Measurements from ENCODE around the gene TNRC18.
A peak's percentile ranks its signal among the peaks of the same experiment; 100 is the strongest.
"Not testable (repeated sequence)": the region's sequence is repeated elsewhere in the genome, so short reads cannot be mapped to it uniquely, and the experiment has no call there.

The TNRC18 gene, protein sequence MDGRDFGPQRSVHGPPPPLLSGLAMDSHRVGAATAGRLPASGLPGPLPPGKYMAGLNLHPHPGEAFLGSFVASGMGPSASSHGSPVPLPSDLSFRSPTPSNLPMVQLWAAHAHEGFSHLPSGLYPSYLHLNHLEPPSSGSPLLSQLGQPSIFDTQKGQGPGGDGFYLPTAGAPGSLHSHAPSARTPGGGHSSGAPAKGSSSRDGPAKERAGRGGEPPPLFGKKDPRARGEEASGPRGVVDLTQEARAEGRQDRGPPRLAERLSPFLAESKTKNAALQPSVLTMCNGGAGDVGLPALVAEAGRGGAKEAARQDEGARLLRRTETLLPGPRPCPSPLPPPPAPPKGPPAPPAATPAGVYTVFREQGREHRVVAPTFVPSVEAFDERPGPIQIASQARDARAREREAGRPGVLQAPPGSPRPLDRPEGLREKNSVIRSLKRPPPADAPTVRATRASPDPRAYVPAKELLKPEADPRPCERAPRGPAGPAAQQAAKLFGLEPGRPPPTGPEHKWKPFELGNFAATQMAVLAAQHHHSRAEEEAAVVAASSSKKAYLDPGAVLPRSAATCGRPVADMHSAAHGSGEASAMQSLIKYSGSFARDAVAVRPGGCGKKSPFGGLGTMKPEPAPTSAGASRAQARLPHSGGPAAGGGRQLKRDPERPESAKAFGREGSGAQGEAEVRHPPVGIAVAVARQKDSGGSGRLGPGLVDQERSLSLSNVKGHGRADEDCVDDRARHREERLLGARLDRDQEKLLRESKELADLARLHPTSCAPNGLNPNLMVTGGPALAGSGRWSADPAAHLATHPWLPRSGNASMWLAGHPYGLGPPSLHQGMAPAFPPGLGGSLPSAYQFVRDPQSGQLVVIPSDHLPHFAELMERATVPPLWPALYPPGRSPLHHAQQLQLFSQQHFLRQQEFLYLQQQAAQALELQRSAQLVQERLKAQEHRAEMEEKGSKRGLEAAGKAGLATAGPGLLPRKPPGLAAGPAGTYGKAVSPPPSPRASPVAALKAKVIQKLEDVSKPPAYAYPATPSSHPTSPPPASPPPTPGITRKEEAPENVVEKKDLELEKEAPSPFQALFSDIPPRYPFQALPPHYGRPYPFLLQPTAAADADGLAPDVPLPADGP (N-terminal part only)

DNA sequence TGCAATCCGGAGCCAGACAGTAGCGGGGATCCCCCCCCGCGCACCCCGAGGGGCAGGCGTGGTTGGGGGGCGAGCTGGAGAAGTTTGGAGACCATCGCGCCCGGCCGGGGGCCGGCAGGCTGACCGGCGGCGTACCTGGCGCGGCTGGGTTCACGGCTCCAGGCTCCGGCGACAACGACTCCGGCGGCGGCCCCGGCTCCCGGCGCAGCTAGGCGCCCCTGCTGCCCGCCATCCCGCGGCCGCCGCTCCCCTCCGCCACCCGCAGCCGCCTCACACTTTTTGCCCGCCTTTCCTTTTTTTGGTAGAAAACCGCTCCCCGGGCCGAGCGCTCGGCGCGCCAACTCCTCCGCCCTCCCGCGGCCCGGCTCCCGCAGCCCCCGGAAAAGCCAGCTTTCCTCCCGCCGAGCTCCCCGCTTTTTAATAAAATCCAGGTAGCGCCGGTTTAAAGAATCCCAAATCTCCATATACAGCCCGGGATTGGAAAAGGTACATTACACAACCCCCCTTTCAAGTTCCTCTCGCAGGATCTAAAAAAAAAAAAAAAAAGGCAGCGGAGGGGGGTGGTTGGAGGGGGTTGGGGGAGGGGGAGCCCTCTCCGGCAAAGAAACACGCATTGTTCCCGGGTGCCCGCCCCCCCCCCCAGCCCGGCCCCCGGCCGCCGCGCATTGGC lies at the start of gene TNRC18:
TNRC18 (minus strand) TSS at position 529 of the 670 bp plus-strand sequence. CDS start 2,588 bp downstream, outside the sequence.
- DNase-seq: no peak

DNA sequence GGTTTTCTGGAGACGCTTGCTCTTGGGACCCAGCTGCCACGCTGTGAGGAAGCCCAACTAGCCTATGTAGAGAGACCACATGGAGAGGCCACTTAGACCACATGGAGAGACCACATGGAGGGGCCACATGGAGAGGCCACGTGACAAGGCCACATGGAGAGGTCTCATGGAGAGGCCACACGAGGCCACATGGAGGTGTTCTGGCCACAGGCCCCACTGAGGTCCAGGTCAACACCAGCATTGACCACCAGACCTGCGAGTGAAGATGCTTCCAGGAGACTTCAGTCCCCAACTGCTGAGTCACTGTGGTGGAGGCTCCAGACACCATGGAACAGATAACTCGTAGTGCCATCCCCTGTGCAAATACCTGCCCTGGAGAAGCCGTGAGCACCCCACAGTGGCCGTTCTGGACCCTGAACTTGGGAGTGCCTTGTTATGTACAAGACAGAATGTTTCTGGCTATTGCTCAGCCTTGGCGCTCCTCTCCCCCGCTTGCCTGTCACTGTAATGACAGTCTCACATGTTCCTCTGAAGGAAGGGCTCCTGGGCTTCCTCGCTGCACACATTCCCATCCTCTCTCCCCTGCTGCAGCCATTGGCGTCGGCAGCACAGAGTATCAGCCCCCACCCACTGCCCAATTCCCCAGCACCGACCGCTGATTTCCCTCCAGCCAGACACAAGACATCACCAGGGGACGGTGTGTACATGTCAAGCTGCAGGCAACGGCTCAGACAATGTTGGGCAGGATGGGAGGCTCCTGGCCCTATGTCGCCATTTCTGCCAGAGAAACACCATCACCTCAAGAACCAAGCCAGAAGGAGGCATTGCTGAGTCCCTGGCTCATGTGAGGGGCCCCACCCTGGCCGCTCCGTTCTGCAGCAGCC lies 49.0 kb upstream of the TNRC18 start:
- DNase-seq: peak in 1 of 2 donors; percentile 94

DNA sequence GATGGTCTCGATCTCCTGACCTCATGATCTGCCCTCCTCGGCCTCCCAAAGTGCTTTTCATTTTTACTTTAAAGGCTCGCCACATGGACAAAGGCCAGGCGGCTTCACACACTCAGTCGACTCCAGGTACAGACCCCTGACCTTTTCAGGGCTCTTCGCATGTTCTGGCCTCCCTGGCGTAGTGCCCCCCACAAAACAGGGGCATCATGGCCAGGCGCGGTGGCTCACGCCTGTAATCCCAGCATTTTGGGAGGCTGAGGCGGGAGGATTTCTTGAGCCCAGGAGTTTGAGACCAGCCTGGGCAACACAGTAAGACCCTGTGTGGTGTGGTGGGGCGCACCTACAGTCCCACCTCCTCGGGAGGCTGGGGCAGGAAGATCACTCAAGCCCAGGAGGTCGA lies 48.0 kb upstream of the TNRC18 start:
- not testable (repeated sequence) for DNase-seq

DNA sequence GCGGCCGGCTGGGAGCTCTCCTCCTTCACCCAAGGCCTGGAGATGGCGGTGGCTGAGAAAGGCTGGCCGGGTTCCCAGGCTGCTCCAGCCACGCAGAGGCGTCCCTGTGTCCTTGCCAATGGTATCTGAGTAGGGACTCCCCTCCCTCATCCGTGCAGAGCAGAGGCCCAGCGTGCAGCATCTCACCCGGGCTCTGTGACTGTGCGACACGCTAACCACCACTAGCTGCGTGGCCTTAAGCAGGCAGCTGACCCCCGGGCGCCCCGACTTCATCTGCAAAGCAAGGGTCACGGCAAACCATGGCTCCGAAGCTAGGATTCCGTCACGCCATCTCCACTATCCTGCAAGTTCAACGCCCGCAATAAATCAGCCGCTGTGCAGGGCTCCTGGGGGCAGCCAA lies 47.2 kb upstream of the TNRC18 start:
- peak in 1 of 2 donors; percentile 17 for DNase-seq

DNA sequence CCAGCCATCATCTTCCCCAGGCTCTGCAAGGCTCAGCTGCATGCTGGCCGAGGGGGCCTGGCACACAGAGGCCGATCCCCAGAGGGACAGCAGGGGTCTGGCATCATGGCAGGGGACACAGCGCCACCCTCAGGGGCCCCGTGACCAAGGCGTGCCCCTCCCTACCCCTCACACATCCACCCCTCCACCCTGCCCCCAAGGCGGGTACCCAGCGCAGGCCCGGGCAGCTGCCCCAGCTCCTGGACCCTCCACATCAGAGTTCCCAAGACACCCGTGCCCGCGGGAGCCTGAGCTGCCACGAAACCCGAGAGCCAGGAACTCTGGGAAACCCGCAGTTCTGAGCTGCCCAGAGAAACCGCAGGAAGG lies 46.5 kb upstream of the TNRC18 start:
- no peak for DNase-seq

DNA sequence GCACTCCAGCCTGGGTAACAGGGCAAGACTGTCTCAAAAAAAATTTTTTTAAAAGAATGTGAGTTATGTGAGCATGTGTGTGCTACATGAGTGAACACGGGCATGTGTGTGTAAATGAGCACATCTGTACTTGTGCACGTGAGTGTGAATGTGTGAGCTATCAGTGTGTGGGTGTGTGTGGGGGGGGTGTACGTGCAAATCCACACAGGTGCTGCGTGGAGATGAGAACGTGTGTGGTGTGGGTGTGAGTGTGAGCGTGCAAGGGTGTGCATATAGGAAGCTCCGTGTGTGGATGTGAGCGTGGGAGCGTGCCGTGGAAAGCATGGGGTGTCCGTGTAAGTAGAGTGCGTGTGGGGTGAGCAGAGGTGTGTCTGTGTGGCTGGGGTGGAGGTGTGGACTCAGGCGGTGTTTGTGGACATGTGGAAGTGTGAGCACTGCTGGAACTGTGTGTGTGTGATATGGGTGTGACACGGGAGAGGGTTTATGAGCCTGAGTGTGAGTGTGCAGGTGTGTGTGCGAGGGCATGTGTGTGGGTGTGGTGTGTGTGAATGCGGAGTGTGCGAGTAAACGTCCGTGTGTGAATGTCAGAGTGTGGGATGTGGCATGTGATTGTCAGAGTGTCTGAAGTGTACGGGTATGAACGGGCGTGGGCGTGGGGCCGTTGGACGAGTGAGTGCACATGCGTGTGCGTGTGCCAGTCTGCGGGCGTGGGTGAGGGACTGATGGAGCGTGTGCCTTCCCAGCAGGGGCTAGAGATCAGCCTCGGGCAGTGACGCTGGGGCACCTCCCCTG lies 45.9 kb upstream of the TNRC18 start:
- no peak for DNase-seq

DNA sequence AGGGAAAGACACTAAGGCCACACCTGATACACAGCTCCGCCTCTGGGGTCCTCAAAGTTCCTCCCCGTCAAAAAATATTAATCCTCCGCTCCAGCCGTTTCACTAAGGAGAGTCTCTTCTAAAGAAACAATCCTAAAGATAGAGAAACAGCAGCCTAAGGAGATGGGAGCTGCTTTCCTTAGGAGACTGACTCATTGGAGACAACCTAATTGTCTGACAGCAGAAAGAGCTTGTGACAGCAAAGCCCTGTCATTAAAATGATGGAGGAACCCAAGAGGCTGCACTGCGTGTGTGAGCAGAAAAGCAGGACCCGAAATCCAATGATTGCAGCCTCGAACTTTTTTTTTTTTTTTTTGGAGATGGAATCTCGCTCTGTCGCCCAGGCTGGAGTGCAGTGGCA lies 44.0 kb upstream of the TNRC18 start:
- no peak for DNase-seq

DNA sequence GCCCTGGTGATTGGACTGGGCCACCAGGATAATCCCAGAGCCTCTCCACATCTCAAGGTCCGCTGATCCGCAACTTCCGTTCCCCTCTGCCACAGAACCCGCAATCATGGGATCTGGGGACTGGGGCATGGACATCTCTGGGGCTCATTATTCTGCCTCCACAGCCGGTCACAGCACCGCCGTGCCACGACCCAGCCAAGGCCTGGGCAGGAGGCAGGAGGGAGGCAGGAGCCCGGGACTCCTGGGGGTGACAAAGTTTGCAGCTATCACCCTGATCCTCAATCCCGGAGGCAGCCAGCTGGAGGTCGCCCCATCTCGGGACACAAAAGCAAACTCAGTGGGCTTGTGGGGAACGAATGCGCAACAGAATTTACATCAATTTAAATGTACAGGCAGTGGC lies 42.9 kb upstream of the TNRC18 start:
- no peak for DNase-seq

DNA sequence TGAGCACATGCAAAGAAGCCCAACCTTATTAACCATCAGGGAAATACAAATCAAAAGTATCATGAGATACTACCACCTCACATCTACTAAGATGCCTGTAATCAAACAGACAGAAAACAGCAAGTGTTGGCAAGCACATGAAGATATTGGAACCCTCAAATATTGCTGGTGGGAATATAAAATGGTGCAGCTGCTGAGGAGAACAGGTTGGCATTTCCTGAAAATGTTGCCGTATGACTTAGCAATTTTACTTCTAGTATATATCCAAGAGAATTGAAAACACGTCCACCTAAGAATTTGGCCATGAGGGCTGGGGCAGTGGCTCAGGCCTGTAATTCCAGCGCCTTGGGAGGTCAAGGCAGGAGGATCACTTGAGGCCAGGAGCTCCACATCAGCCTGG lies 39.4 kb upstream of the TNRC18 start:
- no peak for DNase-seq

DNA sequence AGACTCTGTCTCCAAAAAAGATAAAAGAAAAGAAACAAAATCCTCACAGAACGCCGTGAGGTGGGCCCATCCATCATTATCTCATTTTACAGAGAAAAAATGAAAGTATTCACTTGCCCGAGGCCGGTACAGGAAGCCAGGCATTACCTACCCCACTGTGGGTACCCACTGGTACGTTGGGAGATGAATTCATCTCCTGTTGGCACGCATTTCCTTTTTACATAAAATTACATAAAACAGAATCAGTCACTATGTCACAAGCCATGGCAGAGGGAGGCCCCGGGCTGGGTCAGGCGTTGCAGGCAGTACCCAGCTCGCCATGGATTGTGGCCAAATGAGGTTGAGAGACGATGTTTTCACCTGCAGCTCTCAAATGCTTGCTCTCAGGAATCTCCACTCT lies 38.6 kb upstream of the TNRC18 start:
- DNase-seq: no peak

DNA sequence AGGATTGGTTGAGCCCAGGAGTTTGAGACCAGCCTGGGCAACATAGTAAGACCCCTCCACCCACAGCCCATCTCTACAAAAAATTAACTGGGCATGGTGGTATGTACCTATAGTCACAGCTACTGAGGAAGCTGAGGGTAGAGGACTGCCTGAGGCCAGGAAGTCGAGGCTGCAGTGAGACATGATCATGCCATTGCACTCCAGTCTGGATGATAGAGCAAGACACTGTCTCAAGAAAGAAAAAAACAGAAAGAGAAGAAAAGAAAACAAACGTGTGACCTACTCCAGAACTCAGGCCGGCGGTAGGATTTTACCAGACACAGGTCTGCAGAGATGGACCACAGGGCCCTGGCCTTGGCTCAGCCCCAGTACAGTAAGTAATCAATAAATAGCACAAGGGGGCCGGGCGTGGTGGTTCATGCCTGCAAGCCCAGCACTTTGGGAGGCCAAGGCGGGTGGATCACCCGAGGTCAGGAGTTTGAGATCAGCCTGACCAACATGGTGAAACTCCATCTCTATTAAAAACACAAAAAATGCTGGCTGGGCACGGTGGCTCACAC lies 35.4 kb upstream of the TNRC18 start:
- DNase-seq: no peak

DNA sequence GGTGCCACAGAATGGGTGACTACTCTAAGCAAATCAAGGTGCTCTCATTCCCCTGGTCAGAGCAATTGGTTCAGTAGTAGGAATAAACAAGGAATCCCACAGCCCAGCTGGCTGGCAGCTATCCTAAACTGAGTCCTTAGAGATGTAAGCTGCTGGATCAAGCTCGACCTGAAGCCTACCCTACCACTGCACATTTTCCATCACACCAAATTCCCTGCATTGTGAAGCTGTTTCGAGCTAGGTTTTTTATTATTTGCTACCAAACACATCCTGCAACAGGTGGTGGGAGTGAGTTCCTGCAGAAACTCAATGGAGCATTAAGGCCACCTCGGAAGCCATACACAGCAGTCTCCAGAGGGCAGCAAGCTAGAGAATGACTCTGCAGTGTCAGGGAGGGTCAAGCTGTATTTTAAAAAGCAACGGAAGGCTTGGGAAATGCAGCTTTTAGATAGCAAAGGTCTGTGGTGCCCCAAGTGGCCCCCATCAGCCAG lies 33.7 kb upstream of the TNRC18 start:
- DNase-seq: no peak

DNA sequence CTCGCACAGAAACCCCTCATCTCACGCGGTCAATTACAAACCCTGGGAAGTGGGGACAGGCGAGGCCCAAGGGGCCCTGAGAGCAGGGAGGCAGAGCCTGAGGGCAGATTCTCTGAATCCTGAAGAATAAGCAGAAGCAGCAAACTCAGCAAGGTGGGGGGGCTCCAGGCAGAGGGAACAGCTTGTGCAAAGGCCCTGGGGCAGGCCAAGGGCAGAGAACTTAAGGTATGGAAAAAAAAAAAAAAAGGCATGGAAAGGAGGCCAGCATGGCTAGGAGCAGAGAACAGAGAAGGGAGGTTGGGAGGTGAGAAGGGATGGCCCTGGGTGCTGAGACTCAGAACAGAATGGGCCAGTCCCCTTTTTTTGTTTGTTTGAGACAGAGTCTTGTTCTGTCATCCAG lies 32.8 kb upstream of the TNRC18 start:
- no peak for DNase-seq

DNA sequence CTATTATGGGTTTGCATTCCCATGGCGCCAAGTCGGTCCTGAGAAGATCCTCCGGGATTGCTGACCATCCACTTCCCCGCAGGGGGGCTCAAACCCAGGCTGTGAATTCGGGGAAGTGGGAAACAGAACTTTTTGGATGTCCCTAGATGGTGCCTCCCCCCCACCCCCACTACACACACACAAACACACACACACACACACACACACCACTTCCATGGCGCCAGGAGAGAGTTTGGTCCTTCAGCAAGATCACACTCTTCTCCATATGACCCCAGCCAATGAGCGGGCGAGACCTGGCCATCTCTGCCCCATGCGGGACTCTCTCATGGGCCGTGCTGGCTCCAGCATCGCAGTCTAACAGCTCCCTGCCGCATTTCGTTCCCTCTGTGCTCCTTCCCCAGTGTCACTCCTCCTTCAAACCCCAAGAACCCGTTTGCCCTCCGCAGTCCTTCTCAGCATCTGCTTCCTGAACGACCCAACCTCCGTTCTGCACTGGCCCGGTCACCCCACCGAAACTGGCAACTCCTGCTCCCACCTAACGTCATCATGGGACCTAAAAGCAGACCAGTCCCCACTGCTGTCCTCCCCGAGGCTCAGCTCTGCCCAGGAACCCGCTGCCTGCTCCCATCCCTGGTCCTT lies 32.1 kb upstream of the TNRC18 start:
- no peak for DNase-seq

DNA sequence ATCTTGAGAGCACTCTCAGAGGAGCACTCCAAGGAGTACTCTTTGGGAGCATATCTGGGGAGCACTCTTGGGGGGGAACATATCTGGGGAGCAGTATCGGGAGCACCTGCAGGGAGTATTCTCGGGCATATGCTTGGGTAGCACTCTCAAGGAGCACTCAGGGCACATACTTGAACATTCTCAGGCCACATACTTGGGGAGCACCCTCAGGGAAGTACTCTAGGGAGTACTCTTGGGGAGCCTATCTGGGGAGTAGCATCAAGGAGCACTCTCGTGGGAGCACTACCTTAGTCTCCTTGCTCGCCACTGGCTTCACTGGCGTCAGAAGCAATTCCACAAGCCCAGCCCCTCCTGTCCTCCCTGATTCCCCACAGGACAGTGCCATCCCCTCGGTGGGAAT lies 31.5 kb upstream of the TNRC18 start:
- no peak for DNase-seq

DNA sequence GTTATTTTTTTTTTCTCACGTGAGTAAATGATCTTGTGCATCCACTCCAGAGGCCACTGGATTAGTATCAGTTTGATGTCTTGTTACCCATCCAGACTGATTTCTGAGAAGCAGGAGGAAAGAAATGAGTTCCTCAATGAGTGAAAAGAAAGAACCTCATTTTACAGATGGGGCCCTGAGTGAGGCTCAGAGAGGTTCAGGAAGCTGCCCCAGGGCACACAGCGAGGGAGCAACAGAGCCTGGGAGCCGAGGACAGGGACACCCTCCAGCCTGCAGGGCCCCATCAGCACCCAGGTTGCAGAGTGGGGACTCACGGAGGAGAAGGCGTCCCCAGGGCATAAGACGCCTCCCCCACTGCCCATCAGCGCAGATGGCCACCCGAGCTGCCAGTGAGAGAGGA lies 30.9 kb upstream of the TNRC18 start:
- DNase-seq: no peak

DNA sequence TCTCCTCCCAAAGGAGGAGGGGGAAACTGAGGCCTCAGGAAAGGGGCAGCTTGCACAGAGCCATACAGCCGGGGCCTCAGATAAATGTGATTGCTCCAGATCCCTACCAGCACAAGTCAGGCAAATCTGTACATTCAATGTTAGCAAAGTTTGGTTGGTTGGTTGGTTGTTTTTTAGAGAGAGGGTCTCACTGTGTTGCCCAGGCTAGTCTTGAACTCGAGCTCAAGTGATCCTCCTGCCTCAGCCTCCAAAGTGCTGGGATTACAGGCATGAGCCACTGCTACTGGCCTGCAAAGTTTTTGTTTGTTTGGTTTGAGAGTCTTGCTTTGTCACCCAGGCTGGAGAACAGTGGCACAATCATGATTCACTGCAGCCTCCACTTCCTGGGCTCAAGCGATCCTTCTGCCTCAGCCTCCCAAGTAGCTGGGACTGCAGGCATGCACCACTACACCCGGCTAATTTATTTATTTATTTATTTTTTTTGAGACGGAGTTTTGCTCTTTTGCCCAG lies 30.0 kb upstream of the TNRC18 start:
- DNase-seq: no peak

DNA sequence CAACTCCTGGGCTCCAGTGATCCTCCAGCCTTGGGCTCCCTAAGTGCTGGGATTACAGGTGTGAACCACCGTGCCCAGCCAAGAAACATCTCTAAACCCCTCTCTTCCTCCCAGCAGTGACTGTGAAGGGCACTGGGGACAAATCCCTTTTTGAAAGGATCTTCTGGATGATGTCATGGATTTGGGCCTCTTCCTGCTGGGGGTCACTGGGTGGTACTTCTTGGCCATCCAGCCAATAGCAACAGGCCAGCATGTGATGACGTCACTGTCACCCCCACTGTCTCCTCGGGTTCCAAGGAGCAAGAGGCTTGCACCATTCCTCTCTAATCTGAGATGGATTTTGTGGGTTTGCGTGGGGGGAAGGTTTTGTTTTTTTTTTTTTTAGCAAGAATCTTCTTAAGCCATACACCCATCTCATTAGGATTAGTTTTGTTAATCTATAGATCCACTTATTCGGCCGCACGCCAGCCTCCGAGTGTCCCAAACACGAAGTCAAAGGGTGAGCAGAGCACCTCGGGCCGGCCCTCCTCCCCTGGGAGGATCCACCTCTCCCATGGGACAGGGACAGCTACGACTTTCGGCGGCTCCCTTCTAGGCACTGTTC lies 29.4 kb upstream of the TNRC18 start:
- DNase-seq: no peak

DNA sequence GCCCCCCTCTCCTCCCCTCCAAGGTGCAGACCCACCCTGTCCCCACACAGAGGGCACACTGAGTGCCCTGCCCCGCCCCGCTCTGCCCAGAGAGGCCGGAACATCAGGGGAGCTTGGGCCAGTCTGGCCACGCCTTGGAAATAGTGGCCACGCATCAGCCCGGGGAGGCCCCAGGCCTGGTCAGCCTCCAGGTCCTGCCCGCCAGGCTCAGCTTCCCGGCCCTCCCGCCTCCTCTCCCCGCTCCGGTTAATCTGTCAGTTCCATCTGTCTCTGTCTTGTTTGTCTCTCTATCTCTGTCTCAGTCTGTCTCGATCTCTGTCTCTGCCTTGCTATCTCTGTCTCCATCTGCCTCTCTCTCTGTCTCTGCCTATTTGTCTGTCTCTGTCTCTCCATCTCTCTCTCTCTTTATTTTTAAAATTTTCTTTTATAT lies 28.9 kb upstream of the TNRC18 start:
- no peak for DNase-seq

Data from hippocampal formation (tissue), 2 donors.